HepG2 (cell line): ENCODE data around the gene TACC3. TPM values are rescaled to one million over a fixed set of nuclear protein-coding genes. Genes with fewer than 3 reads are reported as not detected.

Source experiments
- ATAC-seq: fragments of 200-7000 bp; cut with Tn5 transposase; 3 replicates; pipeline ENCODE4 v1.9.1; 2020; ENCODE audit warnings: mild to moderate bottlenecking, moderate library complexity
- BruUV-seq: library from RNA; stranded (reverse); fragments of 400-500 nt; replicated peaks from 2 replicates; lab custom pipeline; 2021; lab: Mats Ljungman, UMichigan
- CTCF ChIA-PET: fragments of 300-600 bp; formaldehyde crosslinking; extraction: SDS; loops from one replicate; lab custom pipeline; 2021; ENCODE audit warnings: low total read pairs, inconsistent platforms, low intra/inter-chr PET ratio; lab: Yijun Ruan, JAX
- POLR2A ChIA-PET: fragments of 350-600 bp; sonication (Branson Sonifier 250); formaldehyde crosslinking; loops from one replicate; lab custom pipeline; 2020; ENCODE audit warnings: antibody characterized with exemption, inconsistent platforms; lab: Yijun Ruan, JAX
- DNase-seq: peaks from one replicate; pipeline ENCODE4 v3.0.0-alpha.2; 2015; ENCODE audit warnings: low spot score
- FAIRE-seq: peaks from 3 replicates; lab custom pipeline; 2011; peaks lifted over from hg19 to GRCh38; lab: Jason Lieb, UNC
- H2AFZ ChIP-seq: one replicate; pipeline ENCODE4 v1.6.1; 2011; ENCODE audit warnings: low read length, inconsistent platforms
- H3K27ac ChIP-seq: fragments of 300-600 bp; 3 replicates; pipeline ENCODE4 v1.8.0; 2011; ENCODE audit warnings: mixed run types, mild to moderate bottlenecking, mixed read lengths, low read length, inconsistent platforms; ENCODE audit not compliant: insufficient read depth; ENCODE audit errors: extremely low read length
- H3K27me3 ChIP-seq, 2 experiments: fragments of 200-600 bp in 1 of 2; 2 replicates in 1 of 2; 3 replicates in 1 of 2; pipeline versions ENCODE4 v1.6.0 to v1.8.0; 2011; ENCODE audit warnings: low read length in 2 of 2, mild to moderate bottlenecking in 2 of 2, moderate library complexity in 2 of 2, inconsistent platforms in 1 of 2; ENCODE audit not compliant: insufficient read depth in 2 of 2, control insufficient read depth in 1 of 2
- H3K36me3 ChIP-seq, 2 experiments: fragments of 200-600 bp in 1 of 2; replicated peaks in 1 of 2; 2 replicates in 1 of 2; 3 replicates in 1 of 2; pipeline versions ENCODE4 v1.5.1 to v1.8.0; 2011; ENCODE audit warnings: low read length in 2 of 2, inconsistent platforms in 1 of 2; ENCODE audit not compliant: insufficient read depth in 2 of 2, control insufficient read depth in 1 of 2
- H3K4me1 ChIP-seq: 2 replicates; pipeline ENCODE4 v1.5.1; 2012; ENCODE audit warnings: low read length, inconsistent platforms; ENCODE audit not compliant: insufficient read depth
- H3K4me2 ChIP-seq: 2 replicates; pipeline ENCODE4 v1.6.0; 2011; ENCODE audit warnings: low read depth, low read length, inconsistent platforms
- H3K4me3 ChIP-seq, 3 experiments: fragments of 200-600 bp in 1 of 3; sonication (generic), shearing (Covaris generic) in 1 of 3; replicated peaks in 1 of 3; 2 replicates each; pipeline ENCODE4 v1.5.1; 2011 to 2016; ENCODE audit warnings: low read length in 3 of 3, inconsistent platforms in 2 of 3, low read depth in 2 of 3, mild to moderate bottlenecking in 2 of 3, control low read depth in 1 of 3, mixed read lengths in 1 of 3; ENCODE audit not compliant: insufficient read depth in 1 of 3
- H3K79me2 ChIP-seq: one replicate; pipeline ENCODE4 v1.6.1; 2011; ENCODE audit warnings: low read length, inconsistent platforms; ENCODE audit not compliant: insufficient read depth
- H3K9ac ChIP-seq: 2 replicates; pipeline ENCODE4 v1.6.0; 2011; ENCODE audit warnings: mild to moderate bottlenecking, low read depth, low read length, inconsistent platforms; ENCODE audit not compliant: insufficient read depth
- H3K9me3 ChIP-seq: 2 replicates; pipeline ENCODE4 v1.5.1; 2012; ENCODE audit warnings: mild to moderate bottlenecking, low read length
- H4K20me1 ChIP-seq: 2 replicates; pipeline ENCODE4 v1.6.0; 2011; ENCODE audit warnings: inconsistent platforms, mild to moderate bottlenecking, low read length, moderate library complexity; ENCODE audit not compliant: insufficient read depth
- AGO2 ChIP-seq: fragments of 200-400 bp; formaldehyde crosslinking; optimal IDR thresholded peaks from 2 replicates; pipeline ENCODE3; 2017; ENCODE audit warnings: mild to moderate bottlenecking, low read depth, low read length, moderate library complexity
- FOXA1 ChIP-seq, 2 experiments: fragments of 450-650 bp in 1 of 2; sonication (generic) in 1 of 2; formaldehyde crosslinking in 1 of 2; IDR thresholded peaks; 2 replicates each; pipeline versions ENCODE4 v1.4.0 to v1.6.1; 2016 to 2020; ENCODE audit warnings: missing genetic modification reagents in 1 of 2
- HNRNPL ChIP-seq: fragments of 200-400 bp; formaldehyde crosslinking; IDR thresholded peaks from 2 replicates; pipeline ENCODE4 v1.6.1; 2017; ENCODE audit warnings: mild to moderate bottlenecking, low read depth, low read length
- RBFOX2 ChIP-seq: fragments of 200-400 bp; formaldehyde crosslinking; IDR thresholded peaks from 2 replicates; pipeline ENCODE4 v1.6.1; 2017; ENCODE audit warnings: low read depth, mild to moderate bottlenecking, low read length
- SKI ChIP-seq: fragments of 450-650 bp; IDR thresholded peaks from one replicate; pipeline ENCODE4 v1.6.1; 2018; ENCODE audit warnings: mild to moderate bottlenecking; ENCODE audit not compliant: partially characterized antibody
- SMC3 ChIP-seq: IDR thresholded peaks from 2 replicates; pipeline ENCODE4 v1.6.1; 2011; ENCODE audit warnings: low read length, improper control_type of control experiment
- ZBTB38 ChIP-seq: sonication (generic); formaldehyde crosslinking; IDR thresholded peaks from 2 replicates; pipeline ENCODE4 v1.5.1; 2020; ENCODE audit warnings: mild to moderate bottlenecking, missing genetic modification reagents
- ZBTB7B ChIP-seq: sonication (generic); formaldehyde crosslinking; IDR thresholded peaks from 2 replicates; pipeline ENCODE4 v1.4.0; 2020; ENCODE audit warnings: missing genetic modification reagents
- ZFYVE20 ChIP-seq: sonication (generic); formaldehyde crosslinking; IDR thresholded peaks from 2 replicates; pipeline ENCODE4 v1.8.0; 2023; ENCODE audit warnings: low read depth, mild to moderate bottlenecking, moderate library complexity, missing genetic modification reagents, borderline replicate concordance
- ZNF251 ChIP-seq: sonication (generic); formaldehyde crosslinking; IDR thresholded peaks from 2 replicates; pipeline ENCODE4 v1.9.0; 2021; ENCODE audit warnings: mild to moderate bottlenecking, missing genetic modification reagents
- ZNF326 ChIP-seq: sonication (generic); formaldehyde crosslinking; IDR thresholded peaks from 2 replicates; pipeline ENCODE4 v1.4.0; 2020; ENCODE audit warnings: missing genetic modification reagents, borderline replicate concordance
- ZNF558 ChIP-seq: sonication (generic); formaldehyde crosslinking; IDR thresholded peaks from 2 replicates; pipeline ENCODE4 v1.9.0; 2022; ENCODE audit warnings: mild to moderate bottlenecking, missing genetic modification reagents, borderline replicate concordance
- WGBS: methylation state at CpG from one replicate; pipeline ENCODE4 v1.1.6; 2017; ENCODE audit warnings: low lambda C conversion rate; 5-methylcytosine and 5-hydroxymethylcytosine counted together
- in situ Hi-C: cut with HindIII; loops from 2 replicates; pipeline ENCODE4 v1.10.0; 2017; ENCODE audit warnings: low pct_unique_long_range_greater_than_20kb; ENCODE audit not compliant: extremely low pct_ligation_motif_present
- intact Hi-C: fragments of 100-400 bp; cut with micrococcal nuclease; formaldehyde crosslinking; loops from one replicate; pipeline ENCODE4 v1.10.0; 2022; ENCODE audit not compliant: unreplicated experiment
- polyA plus RNA-seq, 8 experiments: library from polyadenylated mRNA; depleted of rRNA in 3 of 8; stranded (reverse) in 7 of 8; unstranded in 1 of 8; fragments of >200 nt; fragmentation: Illumina TruSeq in 4 of 8; extraction: Trizol in 4 of 8; gene quantifications; 2 replicates each; pipeline versions ENCODE4 v1.2.1 to v1.2.3, GENCODE V29; 2011 to 2016; ENCODE audit warnings: low read depth in 4 of 8, missing spikeins in 1 of 8, mixed read lengths in 1 of 8; ENCODE audit not compliant: insufficient read depth in 1 of 8
- total RNA-seq, 5 experiments: library from RNA; depleted of rRNA; stranded (reverse); fragments of >200 nt; fragmentation: Illumina TruSeq; extraction: Trizol; gene quantifications; 2 replicates each; pipeline ENCODE4 v1.2.3, GENCODE V29; 2016; ENCODE audit warnings: low read depth in 1 of 5
- TF ChIP-seq, protein P1 (sequence below): sonication (generic); formaldehyde crosslinking; IDR thresholded peaks from 2 replicates; pipeline ENCODE4 v1.5.1; 2020; ENCODE audit warnings: mild to moderate bottlenecking, missing genetic modification reagents, borderline replicate concordance
- TF ChIP-seq, protein P2 (sequence below): sonication (generic); formaldehyde crosslinking; IDR thresholded peaks from 2 replicates; pipeline ENCODE4 v1.5.0; 2020; ENCODE audit warnings: mild to moderate bottlenecking, missing genetic modification reagents, moderate library complexity
- TF ChIP-seq, protein P3 (sequence below): sonication (generic); formaldehyde crosslinking; IDR thresholded peaks from 2 replicates; pipeline ENCODE4 v1.9.0; 2021; ENCODE audit warnings: missing genetic modification reagents, mild to moderate bottlenecking, borderline replicate concordance
- TF ChIP-seq, protein P4 (sequence below): sonication (generic); formaldehyde crosslinking; IDR thresholded peaks from 2 replicates; pipeline ENCODE4 v1.5.0; 2020; ENCODE audit warnings: missing genetic modification reagents

The TACC3 gene
- total and polyA plus RNA-seq, 2 of the 13 experiments (the other 11 are each of a cell fraction or from before 2014, with no cell fraction given) = 20.3 to 21.2 TPM

DNA sequence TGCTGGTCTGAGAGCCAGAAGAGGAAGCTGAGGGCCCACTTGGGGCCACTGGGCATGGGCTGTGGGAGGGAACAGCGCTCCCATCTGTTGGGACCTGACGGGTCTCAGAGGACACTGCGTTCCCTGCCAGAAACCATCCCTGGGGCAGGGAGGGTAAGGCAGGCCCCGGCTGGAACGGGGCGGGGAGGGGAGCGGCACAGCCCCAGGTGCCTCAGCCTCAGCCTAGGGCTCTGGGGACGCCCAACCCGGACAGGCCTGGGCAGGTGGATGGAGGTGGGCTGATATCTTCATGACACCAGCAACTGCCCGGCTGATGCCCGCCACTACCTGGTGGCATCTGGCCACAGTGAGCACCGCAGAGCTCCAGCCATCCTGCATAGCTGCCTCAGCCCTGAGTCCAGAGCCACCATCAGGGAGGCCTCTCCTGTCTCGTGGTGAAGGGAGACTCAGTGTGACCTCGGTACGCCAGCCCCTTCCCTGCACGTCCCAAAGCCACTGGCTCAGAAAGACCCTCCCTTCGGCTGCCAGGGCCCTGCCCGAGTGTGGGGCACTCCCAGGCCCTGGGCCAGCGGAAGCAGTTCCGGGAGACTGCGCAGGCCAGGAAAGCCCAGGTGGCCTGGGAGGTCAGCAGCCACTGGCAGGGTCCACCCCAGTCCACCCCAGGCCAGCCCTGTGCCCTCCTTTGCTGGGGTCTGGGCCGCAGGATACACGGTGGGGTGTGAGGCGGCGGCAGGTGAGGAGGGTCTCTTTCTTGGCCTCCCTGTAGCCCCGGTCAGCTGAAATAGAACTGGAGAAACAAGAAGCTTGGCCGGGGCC, 37.2 kb downstream of the TACC3 start:
- intact Hi-C loops = no loop called here
- Histone ChIP-seq H3K79me2 (no peaks in the 10 kb centered on the region), H3K27ac (no peak overlapping the region), H3K4me3 (no peak overlapping the region), H3K9me3 (no peaks in the 10 kb centered on the region), H3K4me1 (peaks cover 88% of the 10 kb centered on the region), H2AFZ (no peak overlapping the region), H3K9ac (no peak overlapping the region), H4K20me1 (no peaks in the 10 kb centered on the region), H3K4me2 (peak overlapping the region; percentile 49; the same call in 1 of the 2 replicates), H3K27me3 (no peaks in the 10 kb centered on the region; a peak in 1 of 5 replicates), H3K36me3 (no peaks in the 10 kb centered on the region)
- BruUV-seq = no TSS peak
- ATAC-seq (no peak), FAIRE-seq (no peak), DNase-seq (no peak)
- whole genome bisulfite sequencing = 92% methylated on average over 13 of the region's 27 CpGs
- POLR2A ChIA-PET = interaction anchor here (0.7 to 34.3 kb wide), 8 partner anchors 8 to 105 kb away, joined by 3 to 1258 read pairs (median 5); partner anchors contain the start of gene FGFR3
- CTCF ChIA-PET = no interaction called here
- in situ Hi-C loops = loop anchor here (10.0 kb wide), 1 partner anchor 46 kb away; no protein-coding TSS in a partner anchor
- TF ChIP-seq ZNF326 (CRISPR knock-in tag) (0 out of 2 replicates have a peak, but pooled peaks have one; percentile 50), ZBTB38 (CRISPR knock-in tag) (peak; percentile 8; the same call in 1 of the 2 replicates), SKI (no peak), FOXA1 (IDR thresholded peaks at IDR 0.05) (no peak), FOXA1 (CRISPR knock-in tag; IDR thresholded peaks at IDR 0.05) (no peak), RBFOX2 (0 out of 2 replicates have a peak, but pooled peaks have one; percentile 42), AGO2 (peak; percentile 53), ZFYVE20 (CRISPR knock-in tag) (no peak), SMC3 (no peak), ZNF558 (CRISPR knock-in tag) (0 out of 2 replicates have a peak, but pooled peaks have one; percentile 43), ZBTB7B (CRISPR knock-in tag) (no peak), ZNF251 (no peak), HNRNPL (peak; percentile 82)
- TF ChIP-seq, protein P1, sequence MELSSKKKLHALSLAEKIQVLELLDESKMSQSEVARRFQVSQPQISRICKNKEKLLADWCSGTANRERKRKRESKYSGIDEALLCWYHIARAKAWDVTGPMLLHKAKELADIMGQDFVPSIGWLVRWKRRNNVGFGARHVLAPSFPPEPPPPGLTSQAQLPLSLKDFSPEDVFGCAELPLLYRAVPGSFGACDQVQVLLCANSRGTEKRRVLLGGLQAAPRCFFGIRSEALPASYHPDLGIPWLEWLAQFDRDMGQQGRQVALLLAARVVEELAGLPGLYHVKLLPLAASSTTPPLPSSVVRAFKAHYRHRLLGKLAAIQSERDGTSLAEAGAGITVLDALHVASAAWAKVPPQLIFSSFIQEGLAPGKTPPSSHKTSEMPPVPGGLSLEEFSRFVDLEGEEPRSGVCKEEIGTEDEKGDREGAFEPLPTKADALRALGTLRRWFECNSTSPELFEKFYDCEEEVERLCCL (CRISPR knock-in tag) = no peak
- TF ChIP-seq, protein P2, sequence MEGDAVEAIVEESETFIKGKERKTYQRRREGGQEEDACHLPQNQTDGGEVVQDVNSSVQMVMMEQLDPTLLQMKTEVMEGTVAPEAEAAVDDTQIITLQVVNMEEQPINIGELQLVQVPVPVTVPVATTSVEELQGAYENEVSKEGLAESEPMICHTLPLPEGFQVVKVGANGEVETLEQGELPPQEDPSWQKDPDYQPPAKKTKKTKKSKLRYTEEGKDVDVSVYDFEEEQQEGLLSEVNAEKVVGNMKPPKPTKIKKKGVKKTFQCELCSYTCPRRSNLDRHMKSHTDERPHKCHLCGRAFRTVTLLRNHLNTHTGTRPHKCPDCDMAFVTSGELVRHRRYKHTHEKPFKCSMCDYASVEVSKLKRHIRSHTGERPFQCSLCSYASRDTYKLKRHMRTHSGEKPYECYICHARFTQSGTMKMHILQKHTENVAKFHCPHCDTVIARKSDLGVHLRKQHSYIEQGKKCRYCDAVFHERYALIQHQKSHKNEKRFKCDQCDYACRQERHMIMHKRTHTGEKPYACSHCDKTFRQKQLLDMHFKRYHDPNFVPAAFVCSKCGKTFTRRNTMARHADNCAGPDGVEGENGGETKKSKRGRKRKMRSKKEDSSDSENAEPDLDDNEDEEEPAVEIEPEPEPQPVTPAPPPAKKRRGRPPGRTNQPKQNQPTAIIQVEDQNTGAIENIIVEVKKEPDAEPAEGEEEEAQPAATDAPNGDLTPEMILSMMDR (CRISPR knock-in tag) = 0 out of 2 replicates have a peak, but pooled peaks have one; percentile 13
- TF ChIP-seq, protein P3, sequence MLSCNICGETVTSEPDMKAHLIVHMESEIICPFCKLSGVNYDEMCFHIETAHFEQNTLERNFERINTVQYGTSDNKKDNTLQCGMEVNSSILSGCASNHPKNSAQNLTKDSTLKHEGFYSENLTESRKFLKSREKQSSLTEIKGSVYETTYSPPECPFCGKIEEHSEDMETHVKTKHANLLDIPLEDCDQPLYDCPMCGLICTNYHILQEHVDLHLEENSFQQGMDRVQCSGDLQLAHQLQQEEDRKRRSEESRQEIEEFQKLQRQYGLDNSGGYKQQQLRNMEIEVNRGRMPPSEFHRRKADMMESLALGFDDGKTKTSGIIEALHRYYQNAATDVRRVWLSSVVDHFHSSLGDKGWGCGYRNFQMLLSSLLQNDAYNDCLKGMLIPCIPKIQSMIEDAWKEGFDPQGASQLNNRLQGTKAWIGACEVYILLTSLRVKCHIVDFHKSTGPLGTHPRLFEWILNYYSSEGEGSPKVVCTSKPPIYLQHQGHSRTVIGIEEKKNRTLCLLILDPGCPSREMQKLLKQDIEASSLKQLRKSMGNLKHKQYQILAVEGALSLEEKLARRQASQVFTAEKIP = no peak
- TF ChIP-seq, protein P4, sequence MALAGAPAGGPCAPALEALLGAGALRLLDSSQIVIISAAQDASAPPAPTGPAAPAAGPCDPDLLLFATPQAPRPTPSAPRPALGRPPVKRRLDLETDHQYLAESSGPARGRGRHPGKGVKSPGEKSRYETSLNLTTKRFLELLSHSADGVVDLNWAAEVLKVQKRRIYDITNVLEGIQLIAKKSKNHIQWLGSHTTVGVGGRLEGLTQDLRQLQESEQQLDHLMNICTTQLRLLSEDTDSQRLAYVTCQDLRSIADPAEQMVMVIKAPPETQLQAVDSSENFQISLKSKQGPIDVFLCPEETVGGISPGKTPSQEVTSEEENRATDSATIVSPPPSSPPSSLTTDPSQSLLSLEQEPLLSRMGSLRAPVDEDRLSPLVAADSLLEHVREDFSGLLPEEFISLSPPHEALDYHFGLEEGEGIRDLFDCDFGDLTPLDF (CRISPR knock-in tag) = no peak
